Loucy (cell line): ENCODE data around the gene DCAKD.
A peak's percentile ranks its signal among the peaks of the same experiment; 100 is the strongest.

Experiments used
- H2AFZ ChIP-seq: fragments of 200-600 bp; sonication (generic); 2 replicates; pipeline ENCODE4 v1.6.0; 2016; ENCODE audit warnings: antibody characterized with exemption, mild to moderate bottlenecking, low read length, moderate library complexity
- H3F3A ChIP-seq: fragments of 200-600 bp; 2 replicates; pipeline ENCODE4 v1.6.0; 2016; ENCODE audit warnings: antibody characterized with exemption, low read depth, mild to moderate bottlenecking
- H3K27me3 ChIP-seq: fragments of 200-600 bp; sonication (generic); 2 replicates; pipeline ENCODE4 v1.6.1; 2014; ENCODE audit warnings: low read length, mild to moderate bottlenecking; ENCODE audit not compliant: insufficient read depth, poor library complexity, severe bottlenecking
- H3K36me3 ChIP-seq: fragments of 200-600 bp; sonication (generic); 2 replicates; pipeline ENCODE4 v1.6.1; 2016; ENCODE audit warnings: low read length; ENCODE audit not compliant: insufficient read depth
- H3K4me1 ChIP-seq: fragments of 200-600 bp; sonication (generic); 2 replicates; pipeline ENCODE4 v1.5.1; 2014; ENCODE audit warnings: low read length, mild to moderate bottlenecking; ENCODE audit not compliant: insufficient read depth, poor library complexity, severe bottlenecking
- H3K4me2 ChIP-seq: fragments of 200-600 bp; sonication (generic); 2 replicates; pipeline ENCODE4 v1.6.0; 2014; ENCODE audit warnings: antibody characterized with exemption, low read length, low read depth, mild to moderate bottlenecking; ENCODE audit not compliant: poor library complexity, severe bottlenecking
- H3K4me3 ChIP-seq: fragments of 200-600 bp; sonication (generic); 2 replicates; pipeline ENCODE4 v1.5.1; 2014; ENCODE audit warnings: low read length, mild to moderate bottlenecking, mixed read lengths; ENCODE audit not compliant: poor library complexity, severe bottlenecking
- H3K79me2 ChIP-seq: fragments of 200-600 bp; sonication (generic); 2 replicates; pipeline ENCODE4 v1.6.1; 2014; ENCODE audit warnings: low read length; ENCODE audit not compliant: insufficient read depth
- H3K9ac ChIP-seq: fragments of 200-600 bp; sonication (generic); 2 replicates; pipeline ENCODE4 v1.6.0; 2014; ENCODE audit warnings: mild to moderate bottlenecking, low read depth, low read length, moderate library complexity; ENCODE audit not compliant: poor library complexity, severe bottlenecking
- H3K9me2 ChIP-seq: fragments of 200-600 bp; sonication (generic); replicated peaks from 2 replicates; pipeline ENCODE4 v1.6.1; 2016; ENCODE audit warnings: low read depth, low read length, mixed read lengths
- H3K9me3 ChIP-seq: fragments of 200-600 bp; sonication (generic); 2 replicates; pipeline ENCODE4 v1.6.1; 2014; ENCODE audit warnings: mild to moderate bottlenecking, antibody characterized with exemption, low read length, low read depth; ENCODE audit not compliant: insufficient read depth
- H4K20me1 ChIP-seq: fragments of 200-600 bp; sonication (generic); 2 replicates; pipeline ENCODE4 v1.6.0; 2014; ENCODE audit warnings: antibody characterized with exemption, low read length, mild to moderate bottlenecking; ENCODE audit not compliant: insufficient read depth, poor library complexity, severe bottlenecking
- CTCF ChIP-seq: fragments of 200-600 bp; sonication (generic); conservative IDR thresholded peaks from 2 replicates; pipeline ENCODE4 v1.5.1; 2014; ENCODE audit warnings: mild to moderate bottlenecking, antibody characterized with exemption, low read length
- EZH2phosphoT487 ChIP-seq: fragments of 200-600 bp; IDR thresholded peaks from 2 replicates; pipeline ENCODE4 v1.6.1; 2018; ENCODE audit warnings: antibody characterized with exemption, mild to moderate bottlenecking, moderate library complexity, borderline replicate concordance

Gene DCAKD

DNA sequence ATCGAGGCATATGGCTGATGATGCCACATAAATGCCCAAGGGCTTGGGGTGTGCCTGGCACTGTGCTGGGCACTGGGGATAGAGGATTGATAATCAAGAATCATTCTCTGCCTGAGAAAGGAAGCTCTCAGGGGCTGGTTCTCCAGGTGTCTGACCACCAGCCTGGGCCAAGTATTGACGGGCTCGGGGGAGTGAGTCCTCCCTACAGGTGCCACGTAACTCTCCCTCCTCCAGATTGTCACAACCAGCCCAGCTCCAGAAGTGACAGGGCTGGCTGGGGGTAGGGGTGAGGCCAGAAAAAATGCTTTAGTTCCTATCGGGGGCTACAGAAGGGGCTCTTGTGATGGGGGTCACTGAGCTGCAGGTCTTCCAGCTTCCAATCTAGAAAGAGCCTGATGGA is 72.6 kb downstream of the DCAKD start:
- Histone ChIP-seq H3K9me2 (no peaks in the 10 kb centered on the region), H3K79me2 (no peaks in the 10 kb centered on the region), H3K36me3 (no peaks in the 10 kb centered on the region), H3F3A (no peaks in the 10 kb centered on the region), H2AFZ (no peak overlapping the region), H3K9me3 (no peaks in the 10 kb centered on the region), H3K4me3 (no peak overlapping the region), H3K27me3 (no peaks in the 10 kb centered on the region), H3K9ac (no peak overlapping the region), H3K4me1 (no peaks in the 10 kb centered on the region), H3K4me2 (no peak overlapping the region), H4K20me1 (no peaks in the 10 kb centered on the region)
- no peak for TF ChIP-seq EZH2phosphoT487
- TF ChIP-seq CTCF = no peak

DNA sequence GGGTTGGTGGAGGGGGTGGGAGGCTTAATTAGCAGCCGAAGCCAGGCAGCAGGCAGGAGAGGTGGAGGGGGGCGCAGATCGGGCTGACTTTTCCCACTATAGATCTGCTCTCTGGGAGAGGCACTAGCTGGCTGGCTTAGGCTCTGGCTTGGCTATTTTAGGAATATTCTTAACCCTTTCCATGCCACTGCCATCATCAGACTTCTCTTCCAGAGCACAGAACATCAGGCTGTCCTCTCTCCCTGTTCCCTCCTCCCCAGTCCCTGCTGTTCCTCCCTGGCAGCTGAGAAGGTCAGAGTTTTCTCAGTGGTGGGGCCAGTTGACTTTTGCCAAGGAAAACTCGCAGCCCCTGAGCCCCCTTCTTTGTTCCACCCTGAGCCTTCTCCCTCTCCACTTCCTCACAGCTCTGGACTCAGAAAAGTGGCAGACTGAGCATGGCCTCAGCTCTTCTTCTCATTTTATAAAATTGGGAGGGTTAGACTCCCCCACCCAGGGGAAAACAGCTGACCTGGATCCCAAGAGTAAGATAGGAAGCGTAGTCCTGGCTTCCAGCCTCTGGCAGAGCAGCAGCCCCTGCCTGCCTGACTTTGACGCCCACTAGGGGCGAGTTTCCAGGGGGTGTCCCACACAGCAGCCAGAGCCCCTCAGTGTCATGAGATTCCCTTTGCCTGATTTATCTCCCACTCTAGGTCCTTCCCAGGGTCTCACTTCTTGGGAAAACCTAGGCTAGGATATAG is 73.5 kb downstream of the DCAKD start:
- no peak overlapping the region for H3K9ac ChIP-seq
- TF ChIP-seq CTCF = no peak
- no peak for TF ChIP-seq EZH2phosphoT487
- H2AFZ ChIP-seq = no peak overlapping the region
- no peaks in the 10 kb centered on the region for H3K9me3 ChIP-seq
- H3K27me3 ChIP-seq = no peaks in the 10 kb centered on the region
- no peaks in the 10 kb centered on the region for H3K79me2 ChIP-seq
- H3K4me2 ChIP-seq = no peak overlapping the region
- H3K36me3 ChIP-seq = no peaks in the 10 kb centered on the region
- no peaks in the 10 kb centered on the region for H4K20me1 ChIP-seq
- no peaks in the 10 kb centered on the region for H3K4me1 ChIP-seq
- H3F3A ChIP-seq = no peaks in the 10 kb centered on the region
- no peaks in the 10 kb centered on the region for H3K9me2 ChIP-seq
- no peak overlapping the region for H3K4me3 ChIP-seq

GRCh38 chr17:44977065-44977464 is 74.4 kb downstream of the DCAKD start:
- Histone ChIP-seq H3K9ac (no peak overlapping the region), H3K9me3 (no peaks in the 10 kb centered on the region), H4K20me1 (no peaks in the 10 kb centered on the region), H3K9me2 (no peaks in the 10 kb centered on the region), H3K27me3 (no peaks in the 10 kb centered on the region), H3K36me3 (no peaks in the 10 kb centered on the region), H3K79me2 (no peaks in the 10 kb centered on the region), H3F3A (no peaks in the 10 kb centered on the region), H3K4me1 (no peaks in the 10 kb centered on the region), H2AFZ (peak overlapping the region; percentile 30; the same call in 1 of the 2 replicates), H3K4me3 (no peak overlapping the region), H3K4me2 (no peak overlapping the region)
- no peak for TF ChIP-seq EZH2phosphoT487
- TF ChIP-seq CTCF = peak; percentile 49
